ENCODE results near the gene OXSR1.
A peak's percentile ranks its signal among the peaks of the same experiment; 100 is the strongest.
"Not testable (repeated sequence)": the region's sequence is repeated elsewhere in the genome, so short reads cannot be mapped to it uniquely, and the experiment has no call there.

The OXSR1 gene

DNA sequence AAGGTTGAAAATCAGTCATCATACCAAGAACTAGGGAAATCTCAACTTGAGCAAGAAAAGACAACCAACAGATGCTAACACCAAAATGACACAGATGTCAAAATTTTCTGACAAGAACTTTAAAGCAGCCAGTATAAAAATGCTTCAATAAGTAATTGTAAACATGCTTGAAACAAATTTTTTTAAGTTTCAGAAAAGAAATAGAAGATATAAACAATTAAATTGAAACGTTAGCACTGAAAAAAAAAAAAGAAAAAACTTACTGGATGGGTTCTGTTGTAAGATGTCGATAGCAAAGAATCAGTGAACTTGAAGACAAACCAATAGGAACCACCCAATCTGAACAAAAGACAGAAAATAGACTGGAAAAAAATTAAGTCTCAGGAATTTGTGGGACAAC, 18.8 kb upstream of the OXSR1 start:
- DNase-seq, result no peak

DNA sequence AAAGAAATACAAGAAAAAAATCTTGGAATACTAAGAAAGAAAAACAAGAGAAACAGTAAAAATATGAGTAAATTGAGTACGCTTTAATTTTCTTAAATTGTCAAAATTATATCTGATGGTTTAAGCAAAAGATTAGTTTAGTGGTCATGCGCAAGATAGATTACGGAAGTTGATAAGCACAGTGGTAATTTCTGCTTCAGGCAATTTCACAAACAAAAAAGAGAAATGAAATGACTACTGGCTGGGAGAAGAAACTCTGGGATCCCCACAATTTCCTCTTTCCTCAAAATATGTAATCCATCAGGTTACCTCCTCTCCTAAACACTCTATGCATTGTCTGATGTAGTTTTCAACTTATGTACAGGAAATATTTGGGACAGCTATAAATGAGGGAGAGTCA, 17.9 kb upstream of the OXSR1 start:
- DNase-seq, result no peak

DNA sequence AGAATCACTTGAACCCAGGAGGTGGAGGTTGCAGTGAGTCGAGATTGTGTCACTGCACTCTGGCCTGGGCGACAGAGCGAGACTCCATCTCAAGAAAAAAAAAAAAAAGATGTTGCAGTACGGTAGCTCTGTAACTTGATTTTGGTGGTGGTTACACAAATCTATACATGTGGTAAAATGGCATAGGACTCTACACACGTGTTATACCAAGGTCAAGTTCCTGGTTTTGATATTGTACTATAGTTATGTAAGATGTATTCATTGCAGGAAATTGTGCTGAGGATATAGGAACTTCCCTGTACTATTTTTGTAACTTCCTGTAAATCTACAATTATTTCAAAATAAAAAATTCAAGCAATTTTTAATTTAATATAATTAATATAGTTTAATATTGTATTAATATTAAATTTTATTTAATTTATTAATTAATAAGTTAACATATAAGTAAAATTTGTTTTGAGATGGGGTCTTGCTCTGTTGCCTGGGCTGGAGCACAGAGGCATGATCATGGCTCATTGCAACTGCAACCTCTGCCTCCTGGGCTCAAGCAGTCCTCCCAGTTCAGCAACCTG, 16.9 kb upstream of the OXSR1 start:
- no peak for DNase-seq

DNA sequence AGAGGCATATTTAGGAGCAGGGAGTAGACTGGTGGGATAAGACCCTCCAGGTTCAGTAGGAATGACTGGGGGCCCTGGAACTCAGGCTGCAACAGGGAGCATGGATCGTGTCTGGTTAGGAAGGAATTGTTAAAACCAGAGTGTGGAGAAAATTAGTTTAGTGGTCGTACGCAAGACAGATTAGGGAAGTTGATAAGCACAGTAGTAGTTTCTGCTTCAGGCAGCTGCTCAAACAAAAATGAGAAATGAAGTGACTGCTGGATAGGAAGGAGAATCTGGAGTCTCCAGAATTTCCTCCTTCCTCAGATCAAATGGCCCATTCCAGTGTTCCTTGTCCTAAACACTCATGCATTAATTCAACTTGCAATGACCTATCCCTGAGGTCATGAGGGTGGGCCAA, 15.6 kb upstream of the OXSR1 start:
- no peak for DNase-seq

- no peak for DNase-seq
Measured at GRCh38 chr3:38150780-38151528, 14.4 kb upstream of the OXSR1 start.

DNA sequence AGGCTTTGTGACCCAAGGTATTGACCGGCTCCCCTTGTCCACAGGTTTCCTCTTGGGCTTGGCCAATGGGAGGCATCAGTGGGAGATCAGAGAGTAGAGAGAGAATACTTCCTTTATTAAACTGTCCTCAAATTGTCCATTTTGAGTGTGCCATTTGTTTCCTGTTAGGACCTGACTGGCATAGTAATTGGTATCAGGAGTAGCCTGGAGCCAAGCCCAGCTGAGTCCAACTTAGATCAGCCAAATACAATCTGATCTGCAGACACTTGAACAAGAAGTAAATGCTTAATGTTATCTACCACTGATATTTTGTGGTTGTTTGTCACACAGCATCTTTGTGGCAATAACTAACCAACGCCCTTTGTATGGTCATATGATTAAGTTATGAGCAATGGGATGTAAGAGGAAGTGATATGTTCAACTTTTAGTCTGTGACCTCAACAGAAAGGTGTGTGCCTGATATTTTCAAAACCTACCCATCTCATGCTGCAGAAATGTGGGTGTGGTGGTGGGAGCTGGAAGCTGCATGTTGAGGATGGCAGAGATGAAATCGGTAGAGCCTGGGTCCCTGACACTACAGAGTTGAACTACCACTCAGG, 13.6 kb upstream of the OXSR1 start:
- peak in 1 of 2 donors; percentile 55 for DNase-seq

DNA sequence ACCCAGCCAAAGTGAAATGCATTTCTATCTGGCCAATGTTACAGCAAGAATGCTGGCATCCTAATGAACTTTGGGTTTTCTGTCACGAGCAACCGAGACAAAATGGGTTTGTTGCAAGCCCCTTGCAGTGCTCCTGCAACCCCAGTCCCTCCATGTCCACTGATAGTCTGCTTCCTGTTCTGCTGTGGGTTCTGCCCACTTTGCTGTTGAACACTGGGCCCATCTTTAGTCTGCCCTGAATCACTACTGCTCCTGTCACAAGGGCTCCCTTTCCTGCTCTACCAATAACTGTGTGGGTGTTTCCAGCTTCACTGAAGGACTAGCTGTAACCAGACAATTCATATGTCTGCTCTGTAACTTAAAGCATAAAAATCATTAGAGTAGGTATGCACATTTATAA, 12.7 kb upstream of the OXSR1 start:
- no peak for DNase-seq

- DNase-seq, result no peak
Measured at GRCh38 chr3:38153221-38153620, 12.1 kb upstream of the OXSR1 start.

GRCh38 chr3:38154033-38154494, 11.3 kb upstream of the OXSR1 start:
- DNase-seq, result peak in 1 of 2 donors; percentile 45

DNA sequence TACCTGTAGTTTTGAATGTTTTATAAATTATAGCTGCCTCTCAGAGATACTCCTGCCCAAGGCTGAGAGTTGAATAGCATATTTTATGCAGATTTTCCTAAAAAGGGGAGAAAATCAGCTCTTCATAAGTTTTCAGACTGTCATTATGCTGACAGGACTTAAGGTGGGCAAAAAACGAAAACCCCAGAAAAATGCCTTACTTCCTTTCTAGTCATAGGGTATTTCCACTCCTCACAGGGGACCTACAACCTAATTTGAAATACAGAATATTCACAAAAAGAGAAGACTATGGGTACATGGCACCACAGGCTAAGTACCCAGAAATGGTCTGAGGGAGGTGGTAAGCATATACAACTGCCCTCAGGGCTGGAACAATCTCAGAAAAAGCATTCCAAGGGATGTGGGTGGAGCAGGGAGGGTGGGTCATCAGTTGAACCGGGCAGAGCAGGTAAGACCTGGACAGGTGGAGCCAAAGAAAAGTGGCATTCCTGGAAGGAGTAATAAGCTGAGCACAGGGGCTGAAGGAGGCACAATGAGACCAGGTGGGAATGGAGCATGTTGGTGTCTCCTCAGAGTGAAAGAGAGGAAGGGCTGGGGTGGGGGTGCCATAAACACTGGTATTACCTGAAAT, 10.6 kb upstream of the OXSR1 start:
- no peak for DNase-seq

- no peak for DNase-seq
Measured at GRCh38 chr3:38155825-38156224, 9.5 kb upstream of the OXSR1 start.

GRCh38 chr3:38157117-38157516, 8.2 kb upstream of the OXSR1 start:
- no peak for DNase-seq

DNA sequence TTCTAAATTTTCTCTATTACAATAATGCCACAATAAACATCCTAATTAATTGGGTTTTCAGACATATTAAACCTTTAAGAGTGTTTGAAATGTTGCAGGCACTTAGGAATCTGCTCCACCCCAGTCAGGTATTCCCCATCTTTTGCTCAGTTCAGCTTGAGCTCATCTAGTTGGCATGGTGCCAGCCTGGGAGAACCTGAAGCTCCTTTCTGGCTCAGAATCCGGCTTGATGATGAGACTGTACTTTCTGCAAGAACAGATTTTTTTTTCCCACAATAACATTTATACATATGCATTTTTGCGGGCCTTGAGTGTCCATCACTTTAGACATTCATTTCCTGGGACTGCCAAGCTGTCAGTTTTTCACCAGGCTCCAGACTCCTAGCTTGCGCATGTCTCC, 7.7 kb upstream of the OXSR1 start:
- no peak for DNase-seq

GRCh38 chr3:38158472-38158871, 6.9 kb upstream of the OXSR1 start:
- DNase-seq, result no peak

- DNase-seq, result not testable (repeated sequence)
Measured at GRCh38 chr3:38160704-38161103, 4.6 kb upstream of the OXSR1 start.

DNA sequence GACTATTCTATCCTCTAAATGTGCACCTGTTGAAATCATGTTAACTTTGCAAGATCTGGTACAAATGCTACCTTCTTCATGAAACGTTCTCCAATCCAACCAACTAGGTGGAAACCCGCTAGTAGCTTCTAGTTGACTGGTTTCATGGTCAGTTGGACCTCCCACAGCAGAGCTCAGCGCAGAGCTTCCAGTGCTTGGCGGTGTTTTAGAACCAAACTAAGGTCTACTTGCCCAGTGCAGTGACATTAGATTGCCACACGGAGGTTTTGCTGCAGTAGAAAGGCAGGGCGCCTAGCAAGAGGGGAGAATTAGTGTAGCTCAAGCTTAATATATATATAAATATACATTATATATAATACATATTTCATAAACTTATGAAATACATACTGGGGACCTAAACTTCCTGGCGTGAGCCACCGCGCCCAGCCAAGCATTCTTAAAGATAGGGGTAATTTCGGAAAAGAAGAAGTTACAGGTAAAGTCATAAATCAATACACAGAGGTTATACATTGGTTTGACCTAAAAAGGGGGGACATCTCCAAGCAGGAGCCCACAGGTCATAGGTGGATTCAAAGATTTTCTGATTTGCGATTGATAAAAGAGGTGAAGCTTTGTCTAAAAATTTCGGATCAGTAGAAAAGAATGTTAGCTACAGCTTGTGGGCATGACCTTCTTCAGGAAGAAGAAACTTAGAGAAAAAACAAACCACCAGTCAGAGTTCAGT, 2.1 kb upstream of the OXSR1 start:
- peak in 1 of 2 donors; percentile 44 for DNase-seq

DNA sequence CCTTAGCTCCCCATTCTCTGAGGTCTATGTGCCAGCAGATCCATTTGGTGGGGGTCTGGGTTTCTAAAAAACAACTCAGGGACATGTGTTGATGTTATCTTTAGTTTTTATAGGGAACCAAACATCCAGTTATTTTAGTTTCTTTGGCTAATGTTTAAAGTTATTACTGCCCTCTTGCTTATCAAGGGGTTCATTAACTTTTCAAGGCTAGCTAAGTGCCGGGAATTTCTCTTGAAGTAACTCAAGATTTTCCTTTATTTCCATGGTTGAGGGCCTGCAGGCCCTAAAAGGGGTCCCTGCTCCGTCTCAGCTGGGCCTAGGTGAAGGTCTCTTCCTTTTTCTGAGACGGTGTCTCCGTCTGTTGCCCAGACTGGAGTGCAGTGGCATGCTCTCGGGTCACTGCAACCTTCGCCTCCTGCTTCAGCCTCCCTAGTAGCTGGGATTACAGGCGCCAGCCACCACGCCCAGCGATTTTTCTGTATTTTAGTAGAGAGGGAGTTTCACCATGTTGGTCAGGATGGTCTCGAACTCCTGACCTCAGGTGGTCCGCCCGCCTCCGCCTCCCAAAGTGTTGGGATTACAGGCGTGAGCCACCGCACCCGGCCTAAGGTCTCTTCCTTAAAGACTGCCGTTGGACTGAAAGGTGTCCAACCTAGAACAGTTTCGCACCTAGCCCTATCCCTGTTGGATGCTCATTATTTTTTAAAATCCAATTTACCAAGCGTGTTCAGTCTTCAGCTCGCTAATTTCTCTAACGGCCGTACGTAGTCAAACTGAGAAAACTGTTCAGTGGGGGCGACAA, 1.3 kb upstream of the OXSR1 start:
- no peak for DNase-seq

- DNase-seq, result no peak
Measured at GRCh38 chr3:38164643-38164951, 740 bp upstream of the OXSR1 start.

- DNase-seq, result no peak
Measured at GRCh38 chr3:38165722-38166387, 518 bp downstream of the OXSR1 start.

DNA sequence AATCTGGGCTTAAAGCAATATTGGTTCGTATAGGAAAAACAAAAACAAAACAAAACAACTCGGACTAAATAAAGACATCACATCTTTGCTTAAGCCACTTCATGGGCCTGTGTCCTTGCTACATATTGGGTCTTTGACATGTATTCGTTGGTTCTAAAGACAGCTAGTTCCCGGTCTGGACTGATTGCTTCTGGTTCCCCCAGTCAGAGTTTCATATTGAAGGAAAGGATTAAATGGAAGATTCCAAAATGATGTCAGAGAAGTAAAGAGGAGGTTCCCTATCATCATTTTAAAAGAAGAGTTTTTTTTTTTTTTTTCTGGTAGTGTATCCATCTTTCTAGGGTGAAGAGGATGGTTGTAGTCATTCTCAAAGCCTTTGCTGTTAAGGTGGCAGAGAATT, 2.3 kb downstream of the OXSR1 start:
- DNase-seq, result no peak

- no peak for DNase-seq
Measured at GRCh38 chr3:38168151-38169026, 3.1 kb downstream of the OXSR1 start.
